HepG2 (cell line): Measurements from ENCODE around the gene PSMB10. TPM values are rescaled to one million over a fixed set of nuclear protein-coding genes. Genes with fewer than 3 reads are reported as not detected.

Experiments
- ATAC-seq: fragments of 200-7000 bp; cut with Tn5 transposase; 3 replicates; pipeline ENCODE4 v1.9.1; 2020; ENCODE audit warnings: mild to moderate bottlenecking, moderate library complexity
- BruUV-seq: library from RNA; stranded (reverse); fragments of 400-500 nt; replicated peaks from 2 replicates; lab custom pipeline; 2021; lab: Mats Ljungman, UMichigan
- CTCF ChIA-PET: fragments of 300-600 bp; formaldehyde crosslinking; extraction: SDS; loops from one replicate; lab custom pipeline; 2021; ENCODE audit warnings: low total read pairs, inconsistent platforms, low intra/inter-chr PET ratio; lab: Yijun Ruan, JAX
- POLR2A ChIA-PET: fragments of 350-600 bp; sonication (Branson Sonifier 250); formaldehyde crosslinking; loops from one replicate; lab custom pipeline; 2020; ENCODE audit warnings: antibody characterized with exemption, inconsistent platforms; lab: Yijun Ruan, JAX
- DNase-seq: peaks from one replicate; pipeline ENCODE4 v3.0.0-alpha.2; 2015; ENCODE audit warnings: low spot score
- FAIRE-seq: peaks from 3 replicates; lab custom pipeline; 2011; peaks lifted over from hg19 to GRCh38; lab: Jason Lieb, UNC
- H2AFZ ChIP-seq: one replicate; pipeline ENCODE4 v1.6.1; 2011; ENCODE audit warnings: low read length, inconsistent platforms
- H3K27ac ChIP-seq: fragments of 300-600 bp; 3 replicates; pipeline ENCODE4 v1.8.0; 2011; ENCODE audit warnings: mixed run types, mild to moderate bottlenecking, mixed read lengths, low read length, inconsistent platforms; ENCODE audit not compliant: insufficient read depth; ENCODE audit errors: extremely low read length
- H3K27me3 ChIP-seq, 2 experiments: fragments of 200-600 bp in 1 of 2; 2 replicates in 1 of 2; 3 replicates in 1 of 2; pipeline versions ENCODE4 v1.6.0 to v1.8.0; 2011; ENCODE audit warnings: low read length in 2 of 2, mild to moderate bottlenecking in 2 of 2, moderate library complexity in 2 of 2, inconsistent platforms in 1 of 2; ENCODE audit not compliant: insufficient read depth in 2 of 2, control insufficient read depth in 1 of 2
- H3K36me3 ChIP-seq, 2 experiments: fragments of 200-600 bp in 1 of 2; replicated peaks in 1 of 2; 2 replicates in 1 of 2; 3 replicates in 1 of 2; pipeline versions ENCODE4 v1.5.1 to v1.8.0; 2011; ENCODE audit warnings: low read length in 2 of 2, inconsistent platforms in 1 of 2; ENCODE audit not compliant: insufficient read depth in 2 of 2, control insufficient read depth in 1 of 2
- H3K4me1 ChIP-seq: 2 replicates; pipeline ENCODE4 v1.5.1; 2012; ENCODE audit warnings: low read length, inconsistent platforms; ENCODE audit not compliant: insufficient read depth
- H3K4me2 ChIP-seq: 2 replicates; pipeline ENCODE4 v1.6.0; 2011; ENCODE audit warnings: low read depth, low read length, inconsistent platforms
- H3K4me3 ChIP-seq, 3 experiments: fragments of 200-600 bp in 1 of 3; sonication (generic), shearing (Covaris generic) in 1 of 3; replicated peaks in 1 of 3; 2 replicates each; pipeline ENCODE4 v1.5.1; 2011 to 2016; ENCODE audit warnings: low read length in 3 of 3, inconsistent platforms in 2 of 3, low read depth in 2 of 3, mild to moderate bottlenecking in 2 of 3, control low read depth in 1 of 3, mixed read lengths in 1 of 3; ENCODE audit not compliant: insufficient read depth in 1 of 3
- H3K79me2 ChIP-seq: one replicate; pipeline ENCODE4 v1.6.1; 2011; ENCODE audit warnings: low read length, inconsistent platforms; ENCODE audit not compliant: insufficient read depth
- H3K9ac ChIP-seq: 2 replicates; pipeline ENCODE4 v1.6.0; 2011; ENCODE audit warnings: mild to moderate bottlenecking, low read depth, low read length, inconsistent platforms; ENCODE audit not compliant: insufficient read depth
- H3K9me3 ChIP-seq: 2 replicates; pipeline ENCODE4 v1.5.1; 2012; ENCODE audit warnings: mild to moderate bottlenecking, low read length
- H4K20me1 ChIP-seq: 2 replicates; pipeline ENCODE4 v1.6.0; 2011; ENCODE audit warnings: inconsistent platforms, mild to moderate bottlenecking, low read length, moderate library complexity; ENCODE audit not compliant: insufficient read depth
- HMG20B ChIP-seq: conservative IDR thresholded peaks from 2 replicates; pipeline ENCODE4 v1.6.1; 2016; ENCODE audit warnings: missing genetic modification reagents, missing compliant biosample characterization
- HNF1A ChIP-seq, 2 experiments: sonication (generic) in 1 of 2; formaldehyde crosslinking in 1 of 2; IDR thresholded peaks; 2 replicates each; pipeline versions ENCODE4 v1.4.0 to v1.6.1; 2016 to 2020; ENCODE audit warnings: borderline replicate concordance in 1 of 2, low read depth in 1 of 2, mild to moderate bottlenecking in 1 of 2, missing genetic modification reagents in 1 of 2
- HNRNPK ChIP-seq: fragments of 200-400 bp; formaldehyde crosslinking; IDR thresholded peaks from 2 replicates; pipeline ENCODE4 v1.6.1; 2018; ENCODE audit warnings: low read length, low read depth, moderate library complexity, mild to moderate bottlenecking; ENCODE audit not compliant: poor library complexity, severe bottlenecking
- KAT7 ChIP-seq: IDR thresholded peaks from 2 replicates; pipeline ENCODE4 v1.6.1; 2018; ENCODE audit warnings: borderline replicate concordance, missing compliant biosample characterization
- PATZ1 ChIP-seq: sonication (generic); formaldehyde crosslinking; IDR thresholded peaks from 2 replicates; pipeline ENCODE4 v1.4.0; 2020; ENCODE audit warnings: missing genetic modification reagents
- SNAI1 ChIP-seq: sonication (generic); formaldehyde crosslinking; IDR thresholded peaks from 2 replicates; pipeline ENCODE4 v1.5.0; 2020; ENCODE audit warnings: mild to moderate bottlenecking, missing genetic modification reagents, borderline replicate concordance
- SNAPC2 ChIP-seq: sonication (generic); formaldehyde crosslinking; IDR thresholded peaks from 2 replicates; pipeline ENCODE4 v1.8.1; 2022; ENCODE audit warnings: mild to moderate bottlenecking, missing genetic modification reagents
- SPEN ChIP-seq: sonication (generic); formaldehyde crosslinking; IDR thresholded peaks from 2 replicates; pipeline ENCODE4 v1.5.1; 2020; ENCODE audit warnings: low read depth, mild to moderate bottlenecking, missing genetic modification reagents
- ZFX ChIP-seq: sonication (generic); formaldehyde crosslinking; IDR thresholded peaks from 2 replicates; pipeline ENCODE4 v1.4.0; 2020; ENCODE audit warnings: mild to moderate bottlenecking, low read depth, missing genetic modification reagents, moderate library complexity
- ZSCAN31 ChIP-seq: sonication (generic); formaldehyde crosslinking; IDR thresholded peaks from 2 replicates; pipeline ENCODE4 v1.5.0; 2020; ENCODE audit warnings: low read depth, mild to moderate bottlenecking, missing genetic modification reagents
- WGBS: methylation state at CpG from one replicate; pipeline ENCODE4 v1.1.6; 2017; ENCODE audit warnings: low lambda C conversion rate; 5-methylcytosine and 5-hydroxymethylcytosine counted together
- in situ Hi-C: cut with HindIII; loops from 2 replicates; pipeline ENCODE4 v1.10.0; 2017; ENCODE audit warnings: low pct_unique_long_range_greater_than_20kb; ENCODE audit not compliant: extremely low pct_ligation_motif_present
- intact Hi-C: fragments of 100-400 bp; cut with micrococcal nuclease; formaldehyde crosslinking; loops from one replicate; pipeline ENCODE4 v1.10.0; 2022; ENCODE audit not compliant: unreplicated experiment
- polyA plus RNA-seq, 8 experiments: library from polyadenylated mRNA; depleted of rRNA in 3 of 8; stranded (reverse) in 7 of 8; unstranded in 1 of 8; fragments of >200 nt; fragmentation: Illumina TruSeq in 4 of 8; extraction: Trizol in 4 of 8; gene quantifications; 2 replicates each; pipeline versions ENCODE4 v1.2.1 to v1.2.3, GENCODE V29; 2011 to 2016; ENCODE audit warnings: low read depth in 4 of 8, missing spikeins in 1 of 8, mixed read lengths in 1 of 8; ENCODE audit not compliant: insufficient read depth in 1 of 8
- total RNA-seq, 5 experiments: library from RNA; depleted of rRNA; stranded (reverse); fragments of >200 nt; fragmentation: Illumina TruSeq; extraction: Trizol; gene quantifications; 2 replicates each; pipeline ENCODE4 v1.2.3, GENCODE V29; 2016; ENCODE audit warnings: low read depth in 1 of 5
- TF ChIP-seq, protein P1 (sequence below): IDR thresholded peaks from 2 replicates; pipeline ENCODE4 v1.4.0; 2020; ENCODE audit warnings: mild to moderate bottlenecking, missing genetic modification reagents

Gene PSMB10
- total and polyA plus RNA-seq, 2 of the 13 experiments (the other 11 are each of a cell fraction or from before 2014, with no cell fraction given), result 12.7 to 65.9 TPM

DNA sequence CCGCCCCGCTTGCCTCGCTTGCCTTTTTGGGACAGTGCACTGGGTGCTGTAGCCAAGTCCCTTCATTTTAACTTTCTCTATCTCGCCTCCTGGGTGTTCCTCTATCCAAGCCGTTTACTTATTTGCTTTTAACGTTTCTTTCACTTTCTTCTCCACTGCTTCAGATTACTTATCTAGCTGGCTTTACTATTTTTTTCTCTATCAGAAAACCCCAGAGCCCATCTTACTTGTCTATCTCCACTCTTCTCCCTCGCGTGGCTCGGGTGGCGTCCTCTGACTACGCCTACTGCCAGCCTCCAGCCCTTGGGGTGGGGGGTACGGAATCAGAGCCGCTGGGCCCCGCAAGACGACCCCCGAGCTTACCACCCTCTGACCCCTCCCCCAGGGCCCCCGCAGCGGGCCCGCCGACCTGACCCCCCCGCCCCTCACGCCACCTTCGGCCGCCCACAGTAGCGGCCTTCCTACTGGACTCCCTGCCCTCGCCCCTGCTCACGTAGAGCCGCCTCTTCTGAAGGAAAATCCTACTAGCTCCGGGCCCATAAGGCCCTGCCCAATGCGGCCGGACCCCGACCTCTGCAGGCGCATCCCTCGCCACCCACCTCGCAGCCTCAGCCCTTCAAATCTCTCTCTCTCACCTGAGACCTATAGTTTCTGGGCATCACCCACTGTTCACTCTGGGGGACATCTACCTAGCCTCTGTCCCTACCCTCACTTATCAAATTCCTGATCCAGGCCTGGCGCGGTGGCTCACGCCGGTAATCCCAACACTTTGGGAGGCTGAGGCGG is 32.8 kb upstream of the PSMB10 start:
- ATAC-seq (peak; percentile 66), DNase-seq (peak; percentile 72), FAIRE-seq (no peak)
- H2AFZ ChIP-seq, result no peak overlapping the region
- H3K79me2 ChIP-seq, result peaks cover 43% of the 10 kb centered on the region
- CTCF ChIA-PET, result interaction anchor here (1.8 kb wide), 1 partner anchor 24 kb away, joined by 3 read pairs; no protein-coding TSS in a partner anchor
- no peaks in the 10 kb centered on the region for H3K9me3 ChIP-seq
- intact Hi-C loops (loop anchor here (2.0 kb wide), 1 partner anchor 27 kb away; no protein-coding TSS in a partner anchor), in situ Hi-C loops (no loop called here)
- H3K4me3 ChIP-seq, result peak overlapping the region; percentile 89 to 91 (median 90)
- BruUV-seq, result no TSS peak
- peaks cover 0 to 3% of the 10 kb centered on the region in 2 experiments; a peak in 1 of 5 replicates for H3K27me3 ChIP-seq
- H4K20me1 ChIP-seq, result peaks cover 11% of the 10 kb centered on the region
- H3K36me3 ChIP-seq, result no peaks in the 10 kb centered on the region; a peak in 1 of 5 replicates
- H3K4me1 ChIP-seq, result peaks cover 57% of the 10 kb centered on the region
- H3K27ac ChIP-seq, result peak overlapping the region; percentile 92
- WGBS, result 9% methylated on average over 40 of the region's 40 CpGs
- H3K4me2 ChIP-seq, result peak overlapping the region; percentile 92
- H3K9ac ChIP-seq, result peak overlapping the region; percentile 83
- POLR2A ChIA-PET, result interaction anchor here (0.6 to 12.9 kb wide), 10 partner anchors 10 to 149 kb away, joined by 4 to 226 read pairs (median 10); partner anchors contain the start of genes DDX28, DUS2, LCAT and PSMB10
- TF ChIP-seq ZSCAN31 (peak; percentile 58; the same call in 1 of the 2 replicates), KAT7 (CRISPR knock-in tag) (no peak), PATZ1 (CRISPR knock-in tag) (peak; percentile 93), ZFX (CRISPR knock-in tag) (peak; percentile 83), HNRNPK (no peak), SPEN (CRISPR knock-in tag) (peak; percentile 59; the same call in 1 of the 2 replicates), SNAI1 (CRISPR knock-in tag) (peak; percentile 15; the same call in 1 of the 2 replicates), HNF1A (IDR thresholded peaks at IDR 0.05; ENCODE audit: low read depth) (no peak), HNF1A (CRISPR knock-in tag; IDR thresholded peaks at IDR 0.05; ENCODE audit: borderline replicate concordance) (no peak), SNAPC2 (CRISPR knock-in tag) (0 out of 2 replicates have a peak, but pooled peaks have one; percentile 43), HMG20B (CRISPR knock-in tag) (no peak)
- TF ChIP-seq, protein P1, sequence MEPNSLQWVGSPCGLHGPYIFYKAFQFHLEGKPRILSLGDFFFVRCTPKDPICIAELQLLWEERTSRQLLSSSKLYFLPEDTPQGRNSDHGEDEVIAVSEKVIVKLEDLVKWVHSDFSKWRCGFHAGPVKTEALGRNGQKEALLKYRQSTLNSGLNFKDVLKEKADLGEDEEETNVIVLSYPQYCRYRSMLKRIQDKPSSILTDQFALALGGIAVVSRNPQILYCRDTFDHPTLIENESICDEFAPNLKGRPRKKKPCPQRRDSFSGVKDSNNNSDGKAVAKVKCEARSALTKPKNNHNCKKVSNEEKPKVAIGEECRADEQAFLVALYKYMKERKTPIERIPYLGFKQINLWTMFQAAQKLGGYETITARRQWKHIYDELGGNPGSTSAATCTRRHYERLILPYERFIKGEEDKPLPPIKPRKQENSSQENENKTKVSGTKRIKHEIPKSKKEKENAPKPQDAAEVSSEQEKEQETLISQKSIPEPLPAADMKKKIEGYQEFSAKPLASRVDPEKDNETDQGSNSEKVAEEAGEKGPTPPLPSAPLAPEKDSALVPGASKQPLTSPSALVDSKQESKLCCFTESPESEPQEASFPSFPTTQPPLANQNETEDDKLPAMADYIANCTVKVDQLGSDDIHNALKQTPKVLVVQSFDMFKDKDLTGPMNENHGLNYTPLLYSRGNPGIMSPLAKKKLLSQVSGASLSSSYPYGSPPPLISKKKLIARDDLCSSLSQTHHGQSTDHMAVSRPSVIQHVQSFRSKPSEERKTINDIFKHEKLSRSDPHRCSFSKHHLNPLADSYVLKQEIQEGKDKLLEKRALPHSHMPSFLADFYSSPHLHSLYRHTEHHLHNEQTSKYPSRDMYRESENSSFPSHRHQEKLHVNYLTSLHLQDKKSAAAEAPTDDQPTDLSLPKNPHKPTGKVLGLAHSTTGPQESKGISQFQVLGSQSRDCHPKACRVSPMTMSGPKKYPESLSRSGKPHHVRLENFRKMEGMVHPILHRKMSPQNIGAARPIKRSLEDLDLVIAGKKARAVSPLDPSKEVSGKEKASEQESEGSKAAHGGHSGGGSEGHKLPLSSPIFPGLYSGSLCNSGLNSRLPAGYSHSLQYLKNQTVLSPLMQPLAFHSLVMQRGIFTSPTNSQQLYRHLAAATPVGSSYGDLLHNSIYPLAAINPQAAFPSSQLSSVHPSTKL (CRISPR knock-in tag), result no peak
